GM12878 (cell line): ENCODE measurements around the gene COX6A2. TPM values are rescaled to one million over a fixed set of nuclear protein-coding genes. Genes with fewer than 3 reads are reported as not detected.

ENCODE experiments used
- ATAC-seq: fragments of 200-7000 bp; cut with Tn5 transposase; 3 replicates; pipeline ENCODE4 v1.9.1; 2020; ENCODE audit warnings: mild to moderate bottlenecking, moderate library complexity
- Bru-seq: library from RNA; stranded (reverse); fragments of 400-500 nt; gene quantifications from one replicate; lab custom pipeline; 2021; lab: Mats Ljungman, UMichigan
- BruChase-seq, 2 experiments: library from RNA; stranded (reverse); fragments of 400-500 nt; gene quantifications; one replicate each; lab custom pipeline; 2021; lab: Mats Ljungman, UMichigan
- BruUV-seq: library from RNA; stranded (reverse); fragments of 400-500 nt; replicated peaks from 2 replicates; lab custom pipeline; 2021; lab: Mats Ljungman, UMichigan
- CTCF ChIA-PET: fragments of 300-600 bp; sonication (Branson Sonifier 250); formaldehyde crosslinking; extraction: SDS; loops from one replicate; lab custom pipeline; 2021; ENCODE audit warnings: inconsistent platforms; lab: Yijun Ruan, JAX
- POLR2A ChIA-PET: fragments of 350-600 bp; formaldehyde crosslinking; extraction: SDS; loops from one replicate; lab custom pipeline; 2021; ENCODE audit warnings: inconsistent platforms; lab: Charles Lee
- RAD21 ChIA-PET: fragments of 300-600 bp; sonication (Branson Sonifier 250); formaldehyde crosslinking; loops from one replicate; lab custom pipeline; 2023; ENCODE audit warnings: antibody characterized with exemption; ENCODE audit not compliant: unreplicated experiment; lab: Charles Lee
- SMC1A ChIA-PET: fragments of 300-600 bp; sonication (Branson Sonifier 250); formaldehyde crosslinking; loops from one replicate; lab custom pipeline; 2023; ENCODE audit not compliant: unreplicated experiment, uncharacterized antibody; lab: Charles Lee
- DNase-seq: peaks from one replicate; pipeline ENCODE4 v3.0.0-alpha.2; 2011; ENCODE audit warnings: low read depth, low spot score
- FAIRE-seq: peaks from 3 replicates; lab custom pipeline; 2011; peaks lifted over from hg19 to GRCh38; lab: Jason Lieb, UNC
- H2AFZ ChIP-seq: 2 replicates; pipeline ENCODE4 v1.6.0; 2011; ENCODE audit warnings: low read depth, low read length, control low read depth; ENCODE audit not compliant: control insufficient read depth
- H3K27ac ChIP-seq: 2 replicates; pipeline ENCODE4 v1.5.1; 2011; ENCODE audit warnings: control low read depth; ENCODE audit not compliant: control insufficient read depth, insufficient read depth
- H3K27me3 ChIP-seq, 2 experiments: replicated peaks in 1 of 2; 2 replicates each; pipeline versions ENCODE4 v1.6.0 to v1.6.1; 2011; ENCODE audit warnings: low read length in 1 of 2; ENCODE audit not compliant: control insufficient read depth in 2 of 2, insufficient read depth in 2 of 2
- H3K36me3 ChIP-seq, 2 experiments: 2 replicates each; pipeline ENCODE4 v1.5.1; 2011; ENCODE audit warnings: low read length in 1 of 2; ENCODE audit not compliant: control insufficient read depth in 2 of 2, insufficient read depth in 2 of 2
- H3K4me1 ChIP-seq: 2 replicates; pipeline ENCODE4 v1.6.1; 2011; ENCODE audit warnings: mild to moderate bottlenecking, low read length, moderate library complexity, mixed read lengths; ENCODE audit not compliant: control insufficient read depth, insufficient read depth
- H3K4me2 ChIP-seq: 2 replicates; pipeline ENCODE4 v1.6.0; 2011; ENCODE audit warnings: control low read depth; ENCODE audit not compliant: control insufficient read depth, insufficient read depth
- H3K4me3 ChIP-seq: fragments of 200-600 bp; sonication (generic); 2 replicates; pipeline ENCODE4 v1.5.1; 2016
- H3K79me2 ChIP-seq: 2 replicates; pipeline ENCODE4 v1.6.0; 2011; ENCODE audit warnings: low read length; ENCODE audit not compliant: control insufficient read depth, insufficient read depth
- H3K9ac ChIP-seq: 2 replicates; pipeline ENCODE4 v1.8.0; 2011; ENCODE audit warnings: low read length, control low read depth, mixed read lengths; ENCODE audit not compliant: control insufficient read depth, insufficient read depth
- H3K9me3 ChIP-seq: replicated peaks from 3 replicates; pipeline ENCODE4 v1.5.1; 2011; ENCODE audit warnings: mild to moderate bottlenecking, low read length; ENCODE audit not compliant: control insufficient read depth, insufficient read depth
- H4K20me1 ChIP-seq: 2 replicates; pipeline ENCODE4 v1.6.0; 2011; ENCODE audit not compliant: control insufficient read depth, insufficient read depth
- EP300 ChIP-seq, 2 experiments: fragments of 150-350 bp in 1 of 2; IDR thresholded peaks; 2 replicates each; pipeline ENCODE4 v1.6.1; 2011 to 2012; ENCODE audit warnings: low read depth in 2 of 2, low read length in 2 of 2, borderline replicate concordance in 1 of 2, improper control_type of control experiment in 1 of 2, inconsistent platforms in 1 of 2; ENCODE audit not compliant: control insufficient read depth in 1 of 2
- IKZF1 ChIP-seq: fragments of 450-650 bp; conservative IDR thresholded peaks from 2 replicates; pipeline ENCODE4 v1.6.1; 2017; ENCODE audit warnings: antibody characterized with exemption, mild to moderate bottlenecking
- TARDBP ChIP-seq: IDR thresholded peaks from 2 replicates; pipeline ENCODE4 v1.6.1; 2016; ENCODE audit warnings: borderline replicate concordance
- WGBS: methylation state at CpG from one replicate; pipeline ENCODE4 v1.1.6; 2016; ENCODE audit warnings: low lambda C conversion rate; ENCODE audit not compliant: insufficient replicate concordance, insufficient coverage; ENCODE audit errors: missing lambda C conversion rate; 5-methylcytosine and 5-hydroxymethylcytosine counted together
- in situ Hi-C: fragments of 300-500 bp; cut with MboI; formaldehyde crosslinking; loops from 9 replicates; pipeline ENCODE4 v1.14.3; 2018; ENCODE audit warnings: mixed read lengths
- intact Hi-C: fragments of 100-400 bp; cut with micrococcal nuclease; formaldehyde crosslinking; loops from one replicate; pipeline ENCODE4 v1.14.2; 2022; ENCODE audit not compliant: unreplicated experiment
- long read RNA-seq, 2 experiments: library from polyadenylated mRNA; unstranded; transcript quantifications; one replicate each; pipeline ENCODE4 v2.0.0, GENCODE V29; 2019 to 2020
- polyA minus RNA-seq, 3 experiments: library from RNA; depleted of rRNA, polyadenylated mRNA; stranded (reverse); fragments of >200 nt; gene quantifications; 2 replicates each; pipeline ENCODE4 v1.2.3, GENCODE V29; 2011
- polyA plus RNA-seq, 11 experiments: library from polyadenylated mRNA; depleted of rRNA in 4 of 11; unstranded in 6 of 11; stranded (reverse) in 5 of 11; fragments of >200 nt; fragmentation: Nextera tagmentation in 4 of 11; fragmentation: Illumina TruSeq in 1 of 11; extraction: Ambion mirVana in 4 of 11; extraction: Trizol in 1 of 11; gene quantifications; 1 replicate in 1 of 11; 2 replicates in 10 of 11; pipeline versions ENCODE4 v1.2.1 to v1.2.3, GENCODE V29; 2011 to 2016; ENCODE audit warnings: inconsistent platforms in 2 of 11, missing spikeins in 2 of 11, low read depth in 1 of 11
- total RNA-seq, 4 experiments: library from RNA; depleted of rRNA in 3 of 4; stranded (reverse); fragments of >200 nt in 3 of 4; fragmentation: Illumina TruSeq in 1 of 4; extraction: Trizol in 1 of 4; gene quantifications; 2 replicates each; pipeline versions ENCODE4 v1.2.1 to v1.2.3, GENCODE V29; 2013 to 2021

COX6A2 gene
- not detected in 2 replicates for total RNA-seq (2013; cell fraction: nucleolus; rRNA removed)
- total RNA-seq (2014; rRNA removed) (not detected in 2 replicates), total RNA-seq (2014; rRNA removed; fragmentation: Illumina TruSeq; extraction: Trizol) (not detected in 2 replicates), total RNA-seq (2021) (not detected in 2 replicates), polyA plus RNA-seq (2011; rRNA removed) (not detected in 2 replicates), polyA plus RNA-seq (2014; fragmentation: Illumina TruSeq; extraction: Trizol) (not detected in 2 replicates), polyA plus RNA-seq (2014; fragmentation: Nextera tagmentation; extraction: Ambion mirVana) (not detected), polyA plus RNA-seq (2014; rRNA removed) (not detected in 2 replicates), polyA plus RNA-seq (2016; fragmentation: Nextera tagmentation; extraction: Ambion mirVana) (not detected), polyA minus RNA-seq (2011; rRNA and poly(A)+ RNA removed) (not detected in 2 replicates), Bru-seq, nascent RNA (not detected), BruChase-seq, experiment 1, labeled RNA remaining after a 6-hour chase (not detected), BruChase-seq, experiment 2, labeled RNA remaining after a 2-hour chase (not detected)
- polyA plus RNA-seq (2011; ENCODE audit: low read depth) = not detected
- not detected in 2 replicates for polyA plus RNA-seq (2011; cell fraction: cytosol; rRNA removed)
- polyA plus RNA-seq (2011; cell fraction: nucleus; rRNA removed) = not detected in 2 replicates
- not detected in 2 replicates for polyA plus RNA-seq (2012)
- not detected in 2 replicates for polyA minus RNA-seq (2011; cell fraction: cytosol; rRNA and poly(A)+ RNA removed)
- polyA minus RNA-seq (2011; cell fraction: nucleus; rRNA and poly(A)+ RNA removed) = not detected in 2 replicates
- long read RNA-seq, experiment 1 = 0 reads
- long read RNA-seq, experiment 2 = 0 reads

GRCh38 chr16:31428279-31428597 lies at the start of gene COX6A2:
TSS of gene COX6A2 (minus strand) at chr16:31428360. CDS start at chr16:31428325, 35 bp downstream.
- no peaks in the 10 kb centered on the region for H4K20me1 ChIP-seq
- no peak within 1 kb of the TSS for H3K9ac ChIP-seq
- no peak for ATAC-seq
- ChIA-PET RAD21 (interaction anchor here (3.2 kb wide), 1 partner anchor 14 kb away, joined by 20 read pairs; the partner anchor contains the start of gene ZNF843), CTCF (interaction anchor here (0.5 to 4.8 kb wide), 4 partner anchors 7 to 184 kb away, joined by 3 to 20 read pairs (median 3); no protein-coding TSS in a partner anchor), POLR2A (interaction anchor here (0.6 to 1.3 kb wide), 3 partner anchors 35 to 74 kb away, joined by 3 to 4 read pairs (median 3); no protein-coding TSS in a partner anchor)
- 74% methylated on average over 7 of the region's 7 CpGs for WGBS
- no peak for DNase-seq
- H2AFZ ChIP-seq = no peak within 1 kb of the TSS
- H3K27ac ChIP-seq = no peak within 1 kb of the TSS
- H3K36me3 ChIP-seq = no peaks in the 10 kb centered on the region
- intact Hi-C loops = no loop called here
- TF ChIP-seq IKZF1 (no peak), EP300 (IDR thresholded peaks at IDR 0.05; ENCODE audit: borderline replicate concordance in 1 of 2, control insufficient read depth in 1 of 2, low read depth in 2 of 2, low read length in 2 of 2) (no peak), TARDBP (no peak)
- TF ChIP-seq, all 136 proteins: peak for 0
- no TSS peak for BruUV-seq
- no peak within 1 kb of the TSS for H3K4me2 ChIP-seq
- no peaks in the 10 kb centered on the region; the same call in 1 of the 2 replicates for H3K4me1 ChIP-seq
- in situ Hi-C loops = loop anchor here (25.0 kb wide), 1 partner anchor 441 kb away; the partner anchor contains the start of gene HSD3B7
- SMC1A ChIA-PET = interaction anchor here (1.0 to 5.2 kb wide), 4 partner anchors 8 to 42 kb away, joined by 4 to 31 read pairs (median 14); partner anchors contain the start of gene ZNF843
- no peaks in the 10 kb centered on the region for H3K79me2 ChIP-seq
- no peak within 1 kb of the TSS for H3K4me3 ChIP-seq
- no peaks in the 10 kb centered on the region; the same call in 2 of the 3 replicates for H3K9me3 ChIP-seq
- FAIRE-seq = no peak
- H3K27me3 ChIP-seq = no peaks in the 10 kb centered on the region
